K562 (cell line): ENCODE measurements around the gene HYAL3.

Source experiments
- ARHGAP35 ChIP-seq: fragments of 450-650 bp; IDR thresholded peaks from 2 replicates; pipeline ENCODE4 v1.6.1; 2018; ENCODE audit not compliant: partially characterized antibody
- CTCF ChIP-seq, 3 experiments: IDR thresholded peaks in 2 of 3; conservative IDR thresholded peaks in 1 of 3; 2 replicates each; pipeline ENCODE4 v1.5.1; 2011 to 2012; ENCODE audit warnings: low read length in 3 of 3, mild to moderate bottlenecking in 3 of 3, control low read depth in 2 of 3, improper control_type of control experiment in 1 of 3, inconsistent platforms in 1 of 3, low read depth in 1 of 3, mixed read lengths in 1 of 3, moderate library complexity in 1 of 3; ENCODE audit not compliant: insufficient read depth in 2 of 3
- E2F4 ChIP-seq: sonication (generic); formaldehyde crosslinking; IDR thresholded peaks from 2 replicates; pipeline ENCODE4 v1.8.0; 2022; ENCODE audit warnings: mild to moderate bottlenecking, low read depth, missing genetic modification reagents
- ETV6 ChIP-seq, 3 experiments: fragments of 150-350 bp in 1 of 3; sonication (generic) in 1 of 3; formaldehyde crosslinking in 1 of 3; IDR thresholded peaks; 2 replicates each; pipeline versions ENCODE4 v1.6.1 to v1.8.0; 2014 to 2022; ENCODE audit warnings: borderline replicate concordance in 2 of 3, low read depth in 2 of 3, antibody characterized with exemption in 1 of 3, low read length in 1 of 3, mild to moderate bottlenecking in 1 of 3, missing genetic modification reagents in 1 of 3
- GATAD2A ChIP-seq: fragments of 450-650 bp; IDR thresholded peaks from 2 replicates; pipeline ENCODE4 v1.6.1; 2017
- IRF9 ChIP-seq: fragments of 450-650 bp; IDR thresholded peaks from 2 replicates; pipeline ENCODE4 v1.6.1; 2016; ENCODE audit warnings: missing biosample characterization, missing genetic modification characterization
- KDM1A ChIP-seq, 2 experiments: fragments of 450-650 bp; IDR thresholded peaks; 2 replicates each; pipeline ENCODE4 v1.6.1; 2016; ENCODE audit warnings: mild to moderate bottlenecking in 2 of 2
- MAX ChIP-seq: sonication (generic); formaldehyde crosslinking; IDR thresholded peaks from 2 replicates; pipeline ENCODE4 v1.9.0; 2022; ENCODE audit warnings: mild to moderate bottlenecking, missing genetic modification reagents
- MAZ ChIP-seq, 2 experiments: fragments of 450-650 bp in 1 of 2; sonication (generic) in 1 of 2; formaldehyde crosslinking; IDR thresholded peaks in 1 of 2; conservative IDR thresholded peaks in 1 of 2; 2 replicates each; pipeline versions ENCODE4 v1.4.0 to v1.5.0; 2020; ENCODE audit warnings: mild to moderate bottlenecking in 1 of 2, missing genetic modification reagents in 1 of 2
- NKRF ChIP-seq: fragments of 450-650 bp; IDR thresholded peaks from 2 replicates; pipeline ENCODE4 v1.6.1; 2016; ENCODE audit warnings: borderline replicate concordance
- SMARCB1 ChIP-seq: IDR thresholded peaks from 2 replicates; pipeline ENCODE4 v1.6.1; 2011; ENCODE audit warnings: improper control_type of control experiment, low read depth; ENCODE audit not compliant: insufficient read length
- ZNF277 ChIP-seq: fragments of 250-450 bp; sonication (Bioruptor Pico); IDR thresholded peaks from 2 replicates; pipeline ENCODE4 v1.8.0; 2022; ENCODE audit warnings: inconsistent platforms, mild to moderate bottlenecking, moderate library complexity, borderline replicate concordance

GRCh38 chr3:50268703-50269451 lies 30.3 kb downstream of the HYAL3 start, which contains the start of gene SEMA3B:
- TF ChIP-seq CTCF (IDR thresholded peaks at IDR 0.05 in 2 of 3, conservative IDR thresholded peaks at IDR 0.05 in 1 of 3; ENCODE audit: insufficient read depth in 2 of 3, low read depth in 1 of 3, low read length in 3 of 3) = no peak
- no peak for TF ChIP-seq ZNF277
- no peak for TF ChIP-seq IRF9 (tag)
- TF ChIP-seq GATAD2A = no peak
- TF ChIP-seq MAX = no peak
- no peak for TF ChIP-seq ETV6 (IDR thresholded peaks at IDR 0.05; ENCODE audit: borderline replicate concordance in 1 of 2, low read depth in 2 of 2, low read length in 1 of 2)
- TF ChIP-seq ETV6 (CRISPR knock-in tag; IDR thresholded peaks at IDR 0.05; ENCODE audit: borderline replicate concordance) = no peak
- no peak for TF ChIP-seq SMARCB1
- TF ChIP-seq ARHGAP35 = no peak
- TF ChIP-seq E2F4 (CRISPR knock-in tag) = no peak
- TF ChIP-seq MAZ (CRISPR knock-in tag; conservative IDR thresholded peaks at IDR 0.05 in 1 of 2, IDR thresholded peaks at IDR 0.05 in 1 of 2) = no peak
- TF ChIP-seq NKRF = no peak
- TF ChIP-seq KDM1A (IDR thresholded peaks at IDR 0.05) = no peak
